NCI-H82 (cell line): Measurements from ENCODE around the gene TNC.

Experiments
- DNase-seq: peaks from one replicate; lab custom pipeline; 2025; lab: John Stamatoyannopoulos, UW

Gene TNC

DNA sequence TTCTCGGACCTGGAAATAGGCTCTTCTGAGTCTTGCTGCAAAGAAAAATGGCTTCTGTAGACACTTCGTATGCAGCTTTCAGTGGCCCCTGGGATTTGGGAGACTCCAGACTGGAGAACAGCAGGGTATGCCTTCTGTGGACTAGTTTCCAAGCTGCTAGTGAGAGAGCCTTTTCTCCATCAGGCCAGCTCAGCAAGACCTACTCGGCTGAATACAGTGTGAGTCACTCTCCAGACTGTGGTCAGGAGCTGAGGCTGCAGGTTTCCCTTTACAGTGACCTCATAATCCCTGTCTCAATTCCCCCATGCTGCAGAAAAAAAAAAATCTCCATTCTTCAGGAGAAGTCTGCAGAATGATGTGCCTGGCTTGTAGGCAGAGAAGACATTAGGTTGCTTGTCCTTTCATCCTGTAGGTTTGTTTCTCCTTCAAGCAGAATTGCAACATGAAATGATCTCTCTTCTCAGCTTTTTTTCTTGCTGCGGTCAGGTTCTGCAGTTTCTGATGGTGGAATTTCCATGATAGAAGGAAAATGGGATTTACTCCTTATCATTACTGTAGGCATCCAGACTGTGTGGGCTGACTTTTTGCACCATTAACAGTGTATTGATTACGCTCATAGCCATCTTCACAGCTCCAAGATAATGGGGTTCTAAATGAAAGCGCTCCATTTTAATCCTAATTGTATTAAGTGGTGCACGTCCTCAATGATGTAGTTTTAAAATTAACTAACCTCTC lies 109.3 kb downstream of the TNC start:
- DNase-seq = peak; percentile 12

DNA sequence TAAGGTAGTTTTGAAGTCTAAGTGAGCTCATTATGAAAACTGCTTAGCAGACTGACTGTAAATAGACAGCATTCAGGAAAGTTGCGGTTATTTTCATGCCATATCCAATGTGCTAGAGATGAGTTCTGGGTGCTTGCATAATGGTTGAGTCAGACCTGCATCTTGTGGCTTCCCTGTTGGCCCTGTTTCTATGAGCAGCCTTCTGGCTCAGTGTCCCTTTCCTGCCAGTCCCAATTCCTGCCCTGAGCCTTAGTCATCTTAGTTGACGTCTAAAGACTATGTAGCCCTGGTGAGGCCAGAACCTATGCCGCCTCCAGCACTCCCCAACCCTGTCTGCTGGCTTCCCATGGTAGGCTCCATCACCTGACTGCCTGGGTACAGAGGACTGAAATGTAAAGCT lies 111.3 kb downstream of the TNC start:
- no peak for DNase-seq

DNA sequence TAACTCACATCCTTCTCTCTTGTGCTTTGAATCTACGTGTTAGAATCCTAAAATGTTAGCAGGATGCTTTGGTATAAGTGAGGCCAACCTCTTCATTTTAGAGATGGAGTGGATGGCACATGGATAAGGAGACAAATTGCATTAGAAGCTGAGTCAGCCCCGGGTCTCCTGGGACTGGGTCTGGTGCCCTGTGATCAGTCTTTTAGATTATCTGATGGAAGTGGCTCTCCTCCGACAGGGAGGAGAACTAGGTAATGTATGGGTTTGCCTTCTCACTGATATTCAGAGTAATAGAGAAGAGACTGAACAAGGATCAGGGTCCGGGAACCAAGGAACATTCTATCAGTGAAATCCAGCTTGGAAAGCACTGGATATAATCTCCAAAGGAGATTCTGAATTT lies 112.6 kb downstream of the TNC start:
- peak; percentile 68 for DNase-seq

DNA sequence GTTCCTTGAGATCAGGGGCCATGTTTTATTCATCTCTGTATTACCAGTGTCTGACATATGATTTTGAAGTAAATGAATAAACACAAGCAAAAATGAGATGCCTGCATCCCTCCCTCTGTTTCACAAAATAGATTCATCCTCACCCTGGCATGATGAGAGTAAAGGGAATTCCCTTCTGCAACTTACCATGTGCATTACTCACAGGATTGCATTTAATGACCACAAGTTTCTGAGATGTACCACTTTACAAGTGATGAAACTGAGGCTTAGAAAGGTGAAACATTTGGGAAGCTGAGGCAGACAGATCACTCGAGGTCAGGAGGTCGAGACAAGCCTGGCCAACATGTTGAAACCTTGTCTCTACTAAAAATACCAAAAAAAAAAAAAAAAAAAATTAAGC lies 113.4 kb downstream of the TNC start:
- DNase-seq = no peak

DNA sequence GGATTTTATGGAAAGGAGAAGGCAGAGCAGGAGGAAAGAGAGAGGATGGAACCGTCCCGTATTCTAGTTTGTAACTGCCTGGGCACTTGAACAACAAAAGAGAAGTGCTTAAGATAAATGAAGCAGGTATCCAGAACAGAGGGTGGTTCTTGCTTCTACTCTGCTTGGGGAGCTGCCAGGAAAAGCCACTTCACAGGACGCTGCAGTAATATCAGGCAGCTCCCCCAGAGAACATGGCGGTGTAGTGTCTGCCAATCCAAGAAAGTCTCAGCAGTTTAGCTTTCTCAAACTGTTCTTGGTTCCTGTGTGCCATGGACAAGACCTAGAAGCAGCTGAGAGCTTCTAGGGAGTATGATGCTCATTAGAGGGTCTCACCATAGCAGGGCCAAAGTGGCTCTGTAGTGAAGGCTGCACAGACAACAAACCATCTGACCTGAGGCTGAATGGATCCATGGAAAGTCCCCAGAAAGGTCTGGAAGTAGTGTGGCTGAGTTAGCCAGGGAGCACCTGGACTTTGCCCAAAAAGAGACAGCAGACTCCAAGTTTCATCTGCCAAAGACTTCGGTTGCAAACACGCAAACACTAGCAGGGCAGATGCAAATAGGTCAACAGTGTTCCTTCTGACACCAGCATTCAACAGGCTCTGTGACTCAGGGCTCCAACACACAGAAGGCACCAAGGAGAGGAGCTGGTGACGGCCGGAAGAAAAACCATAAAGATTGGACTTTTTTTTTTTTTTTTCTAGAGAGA lies 115.4 kb downstream of the TNC start:
- no peak for DNase-seq

DNA sequence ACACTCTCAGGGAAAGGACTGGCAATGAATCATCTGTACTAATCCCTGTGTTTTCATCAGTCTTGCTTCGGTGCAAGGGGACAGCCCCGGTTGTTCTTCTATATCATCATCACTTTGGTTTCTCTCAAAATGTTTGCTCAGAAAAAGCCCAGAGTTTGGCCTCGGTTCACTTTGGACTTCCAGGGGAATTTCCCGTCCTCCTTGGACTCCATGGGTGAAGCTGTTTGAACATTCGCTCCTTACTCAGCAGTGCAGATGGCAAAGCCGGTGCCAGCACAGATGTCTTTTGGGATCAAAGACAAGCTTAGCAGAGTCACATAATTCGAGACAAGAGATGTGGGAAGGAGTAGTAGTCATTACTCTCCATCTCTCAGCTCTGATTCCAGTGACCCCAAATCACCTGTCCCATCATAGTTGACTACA lies 117.7 kb downstream of the TNC start:
- DNase-seq = peak; percentile 90

DNA sequence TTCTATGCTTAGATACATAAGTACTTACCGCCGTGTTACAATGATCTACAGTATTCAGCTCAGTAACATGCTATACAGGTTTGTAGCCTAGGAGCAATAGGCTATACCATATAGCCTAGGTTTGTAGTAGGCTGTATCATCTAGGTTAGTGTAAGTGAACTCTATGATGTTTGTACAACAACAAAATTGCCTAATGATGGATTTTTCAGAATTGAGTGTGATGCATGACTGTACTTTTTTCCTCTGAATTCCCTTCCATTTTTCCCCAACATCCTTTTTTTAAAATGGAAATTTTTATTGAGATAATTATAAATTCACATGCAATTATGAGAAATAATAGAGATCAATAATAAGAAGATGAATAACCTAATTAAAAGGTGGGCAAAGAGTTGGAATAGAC lies 119.6 kb downstream of the TNC start:
- DNase-seq = no peak

DNA sequence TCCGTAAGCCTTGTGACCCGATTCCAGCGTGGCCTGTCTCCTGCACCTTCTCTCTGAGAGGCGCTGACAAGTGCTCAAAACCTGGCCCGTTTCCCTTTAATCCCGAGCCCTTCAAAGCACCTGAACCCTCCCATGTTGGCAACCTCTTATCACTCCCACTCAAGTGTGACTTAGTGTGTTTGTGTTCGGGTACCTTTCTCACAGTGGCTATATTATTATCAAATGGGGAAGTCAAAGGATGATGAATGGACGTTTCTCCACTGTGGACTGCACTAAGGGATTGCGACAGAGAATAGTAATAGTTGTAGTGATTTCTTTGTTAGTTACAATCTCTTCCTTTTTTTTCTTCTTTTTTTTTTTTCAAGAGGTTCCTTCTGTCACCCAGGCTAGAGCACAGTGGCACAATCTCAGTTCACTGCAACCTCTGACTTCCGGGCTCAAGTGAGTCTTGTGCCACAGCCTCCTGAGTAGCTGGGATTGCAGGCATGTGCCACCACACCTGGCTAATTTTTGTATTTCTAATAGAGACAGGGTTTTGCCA lies 122.2 kb downstream of the TNC start:
- no peak for DNase-seq

DNA sequence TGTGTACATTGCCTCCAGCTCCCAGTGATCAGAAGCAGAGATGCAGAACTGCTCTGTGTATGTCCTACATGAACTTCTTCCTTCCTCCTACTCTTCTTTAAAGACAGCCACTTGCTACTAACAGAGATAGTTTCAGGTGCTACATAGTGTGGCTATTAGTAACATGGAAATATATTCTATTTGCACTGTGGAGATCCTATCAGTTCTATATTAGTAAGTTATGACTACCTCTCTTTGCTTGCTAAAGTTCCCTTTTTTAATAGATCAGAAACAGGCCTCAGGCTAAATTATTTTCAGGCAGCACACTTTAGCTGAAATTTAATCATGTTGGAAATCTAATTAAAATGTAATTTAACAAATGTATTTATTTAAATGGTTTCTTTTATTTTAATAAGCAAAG lies 123.2 kb downstream of the TNC start:
- DNase-seq = no peak

DNA sequence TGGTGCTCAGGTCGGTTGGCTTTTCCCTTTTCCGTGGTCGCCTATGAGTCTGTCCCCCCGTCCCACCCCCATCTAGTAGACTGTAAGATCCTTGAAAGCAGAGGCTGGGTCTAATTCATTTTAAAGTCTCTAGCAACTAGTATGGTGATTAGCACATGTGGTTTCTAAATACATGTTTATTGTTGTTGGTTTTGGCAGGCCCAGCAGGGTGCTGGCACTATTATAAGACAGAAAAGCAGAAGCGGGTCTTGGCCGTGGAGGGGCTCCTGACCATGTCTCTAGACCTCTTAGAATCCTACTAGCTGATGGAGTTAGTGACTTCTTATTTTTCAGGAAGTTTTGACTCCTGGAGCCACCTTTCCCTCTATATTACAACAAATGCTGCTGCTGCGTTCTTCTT lies 126.1 kb downstream of the TNC start:
- DNase-seq = no peak

DNA sequence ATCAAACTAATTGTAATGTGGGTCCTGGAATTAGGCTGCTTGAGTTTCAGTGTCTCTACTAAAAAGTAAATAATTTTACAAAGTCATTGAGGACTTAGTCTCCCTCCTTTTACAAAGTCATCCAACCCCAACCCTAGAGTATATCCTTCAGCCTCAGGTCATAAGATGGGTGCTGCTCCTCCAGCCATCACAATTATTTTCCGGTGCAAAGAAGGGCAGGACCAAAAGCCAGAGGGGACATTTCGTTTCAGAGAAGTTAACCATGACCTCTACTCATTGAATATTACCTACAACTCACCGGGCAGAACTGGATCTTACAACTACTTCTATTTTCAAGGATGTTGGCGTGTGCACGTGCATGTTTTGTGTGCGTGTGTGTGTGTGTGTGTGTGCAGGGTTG lies 127.1 kb downstream of the TNC start:
- DNase-seq = no peak

DNA sequence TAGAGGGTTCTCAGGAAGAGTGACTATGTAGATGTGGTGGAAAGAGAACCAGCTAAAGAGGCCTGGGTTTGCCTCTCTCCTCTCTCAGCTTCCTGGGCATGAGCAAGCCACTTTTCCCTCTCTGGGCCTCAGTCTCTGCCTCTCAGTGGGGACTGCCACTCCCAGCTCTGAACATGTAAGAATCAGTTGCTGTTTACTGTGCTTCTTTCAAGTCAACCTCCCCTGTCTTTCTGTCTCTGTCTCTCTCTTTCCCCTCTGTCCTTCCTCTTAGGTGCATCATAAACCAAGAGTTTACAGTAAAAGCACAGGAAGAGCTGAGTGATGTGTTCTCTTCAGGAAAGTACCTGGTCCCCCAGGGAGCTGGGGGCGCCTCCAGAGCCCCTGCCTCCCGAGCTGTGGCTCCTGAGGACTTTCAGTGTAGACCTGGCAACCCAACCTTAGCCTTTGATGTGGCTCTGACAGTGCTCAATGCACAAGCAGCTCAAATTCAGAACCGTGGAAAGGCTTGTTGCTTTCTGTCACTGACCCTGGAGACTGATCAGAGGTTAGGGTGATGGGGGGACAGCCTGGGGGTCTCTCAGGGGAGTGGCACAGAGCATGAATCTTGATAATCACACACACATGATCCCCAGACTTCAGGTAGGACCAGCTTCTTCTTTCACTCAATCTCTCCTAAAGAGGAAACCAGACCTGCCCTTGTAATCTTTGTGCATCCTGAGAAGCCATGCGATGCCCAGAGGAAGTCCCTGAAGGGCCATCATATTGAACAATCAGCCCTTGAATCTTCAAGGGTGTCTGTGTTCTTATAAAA lies 128.2 kb downstream of the TNC start:
- no peak for DNase-seq

DNA sequence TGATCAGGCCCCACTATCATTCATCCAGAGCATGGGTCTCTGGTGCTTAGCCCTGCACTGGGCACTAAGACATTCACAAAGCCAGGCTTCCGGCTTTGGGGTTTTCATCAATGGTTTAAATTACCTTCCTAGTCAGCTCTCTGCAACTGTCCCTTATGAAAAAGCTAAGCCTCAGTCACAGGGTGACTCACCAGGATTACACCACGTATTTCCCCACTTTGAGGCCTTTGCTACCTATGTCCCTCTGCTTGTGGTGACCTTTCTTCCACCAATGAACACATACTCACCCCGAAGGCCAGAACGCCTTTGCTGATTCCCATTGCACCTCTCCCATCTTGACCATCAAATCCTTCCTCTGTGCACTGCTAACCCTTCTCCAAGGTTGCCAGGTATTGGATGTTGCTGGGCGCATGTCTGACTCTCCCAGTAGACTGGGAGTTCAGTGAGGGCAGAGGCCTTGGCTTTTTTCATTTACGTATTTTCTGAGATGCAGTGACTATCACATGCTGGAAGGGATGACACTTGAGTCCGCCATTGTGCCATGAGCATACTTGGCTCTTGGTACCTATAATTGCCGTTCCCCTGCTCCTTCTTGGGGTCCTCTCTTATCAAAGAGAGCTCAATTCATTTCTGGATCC lies 128.9 kb downstream of the TNC start:
- DNase-seq = no peak

DNA sequence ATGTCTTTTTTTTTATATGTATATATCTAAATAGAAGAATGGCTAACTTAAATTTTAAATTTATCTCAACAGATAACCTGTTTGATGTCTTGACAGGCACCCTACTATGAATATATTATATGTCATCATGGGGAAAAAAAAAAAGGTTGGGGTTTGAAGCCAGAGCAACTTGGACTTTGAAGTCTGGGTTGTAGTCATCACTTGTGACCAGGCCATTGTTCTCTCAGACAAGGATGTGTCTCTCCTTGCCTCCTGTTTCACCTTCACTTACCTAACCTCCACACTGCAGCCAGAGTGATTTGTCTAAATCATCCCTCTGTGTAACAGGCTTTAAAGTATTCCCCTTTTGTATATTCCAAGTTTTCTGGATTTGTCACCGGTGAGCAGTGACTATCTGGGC lies 130.8 kb downstream of the TNC start:
- DNase-seq = no peak

DNA sequence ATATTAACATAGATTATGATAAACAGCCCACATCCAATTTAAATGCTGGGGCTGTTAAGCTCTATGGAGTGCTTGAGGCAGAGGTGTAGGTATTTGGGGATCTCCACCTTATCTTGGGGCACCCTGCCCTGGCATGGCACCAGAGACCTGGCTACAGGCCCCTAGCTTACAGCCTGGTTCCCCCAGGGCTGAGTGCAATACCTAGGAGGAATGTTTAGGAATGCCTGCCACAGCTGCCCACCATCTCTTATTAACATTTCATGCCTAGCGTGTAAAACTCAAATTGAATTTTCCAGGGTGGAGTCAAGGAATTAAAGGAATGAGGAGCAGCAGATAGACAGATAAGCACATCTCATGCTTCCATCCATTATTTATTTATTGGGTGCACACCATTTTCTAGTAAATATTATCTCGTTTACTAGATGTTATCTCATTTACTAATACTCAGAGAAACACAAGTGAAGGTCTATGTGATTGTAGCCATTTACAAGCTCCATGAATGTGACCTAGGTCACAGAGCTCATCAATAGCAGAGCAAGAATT lies 131.9 kb downstream of the TNC start:
- DNase-seq = no peak

DNA sequence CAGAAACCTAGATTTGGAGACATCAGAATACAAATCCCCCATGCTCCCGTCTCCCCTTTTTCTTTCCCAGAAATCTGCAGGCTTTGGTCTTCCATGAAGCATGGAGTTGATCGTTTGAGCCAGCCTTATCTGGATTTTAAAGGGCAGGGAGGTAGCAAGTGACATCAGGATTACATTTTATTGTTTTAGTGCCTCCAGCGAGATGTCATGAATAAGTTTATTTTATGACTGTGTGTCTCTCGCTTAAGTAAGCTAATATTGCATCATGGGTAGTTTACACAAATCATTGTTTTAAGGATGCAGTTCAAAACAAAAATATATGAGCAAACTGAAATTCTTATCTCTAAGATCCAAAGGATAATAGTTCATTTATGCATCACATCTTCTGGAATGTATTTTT lies 136.9 kb downstream of the TNC start:
- DNase-seq = no peak

DNA sequence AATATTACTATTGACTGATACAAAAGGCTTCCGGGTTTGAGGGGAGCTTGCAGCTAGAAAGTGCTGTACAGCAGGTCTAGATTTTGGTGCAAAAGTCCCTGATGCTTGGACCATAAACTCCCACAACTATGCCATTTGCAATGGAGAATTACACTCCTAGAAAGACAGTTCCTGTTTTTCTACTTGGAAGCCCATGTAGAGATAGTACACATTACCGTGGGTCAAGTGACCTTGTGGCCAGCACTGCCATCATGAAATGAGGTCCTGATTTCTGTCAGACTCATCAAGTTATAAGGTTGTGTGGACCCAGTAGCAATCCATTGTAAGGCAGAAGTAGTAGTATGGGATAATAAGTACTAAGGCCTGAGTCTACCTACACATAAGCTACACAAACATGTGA lies 144.7 kb downstream of the TNC start:
- no peak for DNase-seq

DNA sequence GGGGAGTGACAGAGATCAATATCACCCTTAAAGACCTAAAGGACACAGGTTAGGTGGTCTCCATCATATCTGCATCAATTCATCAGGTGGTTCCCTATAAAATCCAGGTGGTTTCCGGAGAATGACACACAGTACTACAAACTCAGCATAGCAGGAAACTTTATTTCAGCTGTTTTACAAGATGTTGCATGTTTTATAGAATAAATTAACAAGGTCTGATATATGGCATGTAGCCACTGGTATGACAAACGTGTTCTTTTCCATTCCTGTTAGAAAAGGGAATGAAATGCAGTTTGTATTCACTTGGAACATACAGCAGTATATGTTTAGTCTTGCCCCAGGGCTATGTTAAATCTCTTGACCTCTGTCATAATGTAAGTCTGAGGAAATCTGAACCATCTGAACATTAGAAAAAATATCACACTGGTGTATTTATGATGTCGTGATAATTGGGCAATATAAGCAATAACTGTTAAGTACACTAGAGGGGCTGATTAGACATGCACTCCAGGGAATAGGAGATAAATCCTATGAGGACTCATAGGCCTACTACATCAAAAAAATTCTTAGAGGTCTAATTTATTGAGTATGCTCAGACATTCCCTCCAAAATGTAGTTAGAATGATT lies 145.3 kb downstream of the TNC start:
- DNase-seq = no peak
